Measurements from ENCODE around the gene CCDC127. TPM values are rescaled to one million over a fixed set of nuclear protein-coding genes. Genes with fewer than 3 reads are reported as not detected.

Gene CCDC127
- total and polyA plus RNA-seq, 2 of the 4 experiments (the other 2 are of a cell fraction) = 3.2 to 3.9 TPM

DNA sequence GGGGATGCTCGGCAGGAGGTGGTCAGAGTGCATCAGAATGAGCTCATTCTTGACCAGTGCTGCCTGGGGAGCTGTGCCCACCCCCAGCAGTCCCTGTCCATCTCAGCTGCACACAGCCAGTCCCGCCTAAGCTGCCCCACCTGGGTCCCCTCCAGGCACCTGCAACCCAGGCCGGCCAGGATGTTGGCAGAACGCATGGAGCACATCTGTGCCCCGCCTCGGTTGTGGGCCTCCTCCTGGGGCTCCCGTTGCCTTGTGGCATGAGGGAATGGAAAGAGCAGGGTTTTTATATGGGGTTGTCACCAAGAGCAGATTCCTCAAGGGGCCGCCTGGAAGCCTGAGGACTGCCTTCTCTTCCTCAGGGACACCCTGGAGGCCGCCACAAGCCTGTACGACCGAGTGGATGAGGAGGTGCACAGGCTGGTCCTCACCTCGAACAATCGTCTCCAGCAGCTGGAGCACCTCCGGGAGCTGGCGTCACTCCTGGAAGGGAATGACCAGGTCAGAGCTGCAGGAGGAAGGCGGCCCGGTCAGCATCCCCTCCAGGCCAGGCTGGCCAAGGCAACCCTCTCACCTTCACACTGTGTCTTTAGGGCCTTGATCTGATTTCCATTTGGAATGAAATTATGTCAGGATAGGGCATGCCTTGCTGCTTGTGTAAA is 61.4 kb downstream of the CCDC127 start:
- no peaks in the 10 kb centered on the region for H4K20me1 ChIP-seq (ENCODE audit: insufficient read depth, low read length)
- POLR2A ChIA-PET (ENCODE audit: unreplicated experiment) = no interaction called here
- no TSS peak for BruUV-seq (replicated peaks)
- TF ChIP-seq BHLHE40 (IDR thresholded peaks at IDR 0.05; ENCODE audit: low read depth, low read length) = no peak
- no peak for TF ChIP-seq CEBPB (IDR thresholded peaks at IDR 0.05; ENCODE audit: low read depth, low read length)
- no peak for TF ChIP-seq NFE2L2 (IDR thresholded peaks at IDR 0.05; ENCODE audit: low read depth, low read length)
- TF ChIP-seq, protein P1, sequence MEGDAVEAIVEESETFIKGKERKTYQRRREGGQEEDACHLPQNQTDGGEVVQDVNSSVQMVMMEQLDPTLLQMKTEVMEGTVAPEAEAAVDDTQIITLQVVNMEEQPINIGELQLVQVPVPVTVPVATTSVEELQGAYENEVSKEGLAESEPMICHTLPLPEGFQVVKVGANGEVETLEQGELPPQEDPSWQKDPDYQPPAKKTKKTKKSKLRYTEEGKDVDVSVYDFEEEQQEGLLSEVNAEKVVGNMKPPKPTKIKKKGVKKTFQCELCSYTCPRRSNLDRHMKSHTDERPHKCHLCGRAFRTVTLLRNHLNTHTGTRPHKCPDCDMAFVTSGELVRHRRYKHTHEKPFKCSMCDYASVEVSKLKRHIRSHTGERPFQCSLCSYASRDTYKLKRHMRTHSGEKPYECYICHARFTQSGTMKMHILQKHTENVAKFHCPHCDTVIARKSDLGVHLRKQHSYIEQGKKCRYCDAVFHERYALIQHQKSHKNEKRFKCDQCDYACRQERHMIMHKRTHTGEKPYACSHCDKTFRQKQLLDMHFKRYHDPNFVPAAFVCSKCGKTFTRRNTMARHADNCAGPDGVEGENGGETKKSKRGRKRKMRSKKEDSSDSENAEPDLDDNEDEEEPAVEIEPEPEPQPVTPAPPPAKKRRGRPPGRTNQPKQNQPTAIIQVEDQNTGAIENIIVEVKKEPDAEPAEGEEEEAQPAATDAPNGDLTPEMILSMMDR (conservative IDR thresholded peaks at IDR 0.05; ENCODE audit: low read depth, low read length) = no peak
- no peak for TF ChIP-seq MXI1 (IDR thresholded peaks at IDR 0.05; ENCODE audit: borderline replicate concordance, low read depth, low read length)
- no peak for TF ChIP-seq RAD21 (IDR thresholded peaks at IDR 0.05; ENCODE audit: low read length)
- TF ChIP-seq MAZ (IDR thresholded peaks at IDR 0.05; ENCODE audit: borderline replicate concordance, low read depth, low read length) = no peak
- TF ChIP-seq MAFK (IDR thresholded peaks at IDR 0.05; ENCODE audit: low read depth, low read length) = no peak
- TF ChIP-seq, protein P2, sequence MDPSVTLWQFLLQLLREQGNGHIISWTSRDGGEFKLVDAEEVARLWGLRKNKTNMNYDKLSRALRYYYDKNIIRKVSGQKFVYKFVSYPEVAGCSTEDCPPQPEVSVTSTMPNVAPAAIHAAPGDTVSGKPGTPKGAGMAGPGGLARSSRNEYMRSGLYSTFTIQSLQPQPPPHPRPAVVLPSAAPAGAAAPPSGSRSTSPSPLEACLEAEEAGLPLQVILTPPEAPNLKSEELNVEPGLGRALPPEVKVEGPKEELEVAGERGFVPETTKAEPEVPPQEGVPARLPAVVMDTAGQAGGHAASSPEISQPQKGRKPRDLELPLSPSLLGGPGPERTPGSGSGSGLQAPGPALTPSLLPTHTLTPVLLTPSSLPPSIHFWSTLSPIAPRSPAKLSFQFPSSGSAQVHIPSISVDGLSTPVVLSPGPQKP (IDR thresholded peaks at IDR 0.05; ENCODE audit: borderline replicate concordance, low read depth, low read length) = no peak
- no peak for TF ChIP-seq RFX5 (IDR thresholded peaks at IDR 0.05; ENCODE audit: low read depth, low read length)
- no peak for TF ChIP-seq POLR2A (IDR thresholded peaks at IDR 0.05; ENCODE audit: low read depth, low read length)
- no peak for ATAC-seq (ENCODE audit: low read depth)
- H2BK120ac ChIP-seq (ENCODE audit: low read depth, low read length) = no peak overlapping the region
- no peak overlapping the region for H2BK5ac ChIP-seq (ENCODE audit: low read depth, low read length, poor library complexity, severe bottlenecking)
- H3K9ac ChIP-seq (ENCODE audit: low read depth, low read length) = no peak overlapping the region
- no peak overlapping the region for H3K18ac ChIP-seq (ENCODE audit: low read depth, low read length)
- CTCF ChIA-PET = no interaction called here
- H3K27ac ChIP-seq (ENCODE audit: insufficient read depth, low read length) = no peak overlapping the region
- no peak overlapping the region for H2BK20ac ChIP-seq (ENCODE audit: low read depth, low read length)
- intact Hi-C loops (cut with micrococcal nuclease) = no loop called here
- peaks cover 12% of the 10 kb centered on the region for H3K4me1 ChIP-seq (ENCODE audit: control insufficient read depth, insufficient read depth, low read length)
- no peak for DNase-seq
- WGBS, 2 experiments (ENCODE audit: extremely low coverage in 2 of 2, insufficient read length in 1 of 2) = 82% methylated on average over 6 of the region's 17 CpGs; no CpG with 5 or more reads in 1 of the 2 experiments
- H3K14ac ChIP-seq (replicated peaks; ENCODE audit: low read depth, low read length) = no peak overlapping the region
- no peaks in the 10 kb centered on the region for H3K9me3 ChIP-seq (ENCODE audit: control insufficient read depth, insufficient read depth, low read length)
- H3K79me1 ChIP-seq (ENCODE audit: low read depth in 1 of 2, low read length in 2 of 2) = no peaks in the 10 kb centered on the region
- in situ Hi-C loops (cut with MboI; ENCODE audit: low sequenced_read_pairs) = no loop called here
- peaks cover 10% of the 10 kb centered on the region; the same call in 1 of the 2 replicates for H3K9me1 ChIP-seq (ENCODE audit: insufficient read depth, low read length)
- H4K91ac ChIP-seq (ENCODE audit: insufficient read depth, low read depth, low read length) = no peak overlapping the region
- no peak overlapping the region for H2AFZ ChIP-seq (replicated peaks; ENCODE audit: low read length, poor library complexity)
- H2BK15ac ChIP-seq (ENCODE audit: low read depth, low read length) = no peak overlapping the region
- no peak overlapping the region for H2AK9ac ChIP-seq (replicated peaks; ENCODE audit: low read depth, low read length, poor library complexity)
- no peak overlapping the region for H3K4ac ChIP-seq (ENCODE audit: low read depth, low read length)
- no peak overlapping the region for H3K56ac ChIP-seq (ENCODE audit: extremely low read depth, insufficient read depth, low read length)
- no peak overlapping the region for H4K5ac ChIP-seq (ENCODE audit: low read depth, low read length)
- H2AK5ac ChIP-seq (ENCODE audit: low read depth, low read length) = no peak overlapping the region
- no peak overlapping the region for H3K23ac ChIP-seq (ENCODE audit: low read depth, low read length)
- no peaks in the 10 kb centered on the region for H3K36me3 ChIP-seq (ENCODE audit: control insufficient read depth, insufficient read depth, low read length)
- H3K4me3 ChIP-seq (ENCODE audit: insufficient read depth, low read depth, low read length) = no peak overlapping the region
- H3K27me3 ChIP-seq (ENCODE audit: control insufficient read depth, insufficient read depth, low read length) = no peaks in the 10 kb centered on the region
- dilution Hi-C loops (cut with HindIII; ENCODE audit: low sequenced_read_pairs, unreplicated experiment) = no loop called here
- H3K4me2 ChIP-seq (ENCODE audit: low read depth, low read length) = no peak overlapping the region
- no peak overlapping the region for H4K8ac ChIP-seq (ENCODE audit: low read depth in 2 of 2, low read length in 2 of 2)
